Measurements from ENCODE around the gene NPTXR. TPM values are rescaled to one million over a fixed set of nuclear protein-coding genes. Genes with fewer than 3 reads are reported as not detected.

NPTXR gene
- total RNA-seq, 2 experiments from 2014 or later, result 0.08 TPM; not detected in 1

DNA sequence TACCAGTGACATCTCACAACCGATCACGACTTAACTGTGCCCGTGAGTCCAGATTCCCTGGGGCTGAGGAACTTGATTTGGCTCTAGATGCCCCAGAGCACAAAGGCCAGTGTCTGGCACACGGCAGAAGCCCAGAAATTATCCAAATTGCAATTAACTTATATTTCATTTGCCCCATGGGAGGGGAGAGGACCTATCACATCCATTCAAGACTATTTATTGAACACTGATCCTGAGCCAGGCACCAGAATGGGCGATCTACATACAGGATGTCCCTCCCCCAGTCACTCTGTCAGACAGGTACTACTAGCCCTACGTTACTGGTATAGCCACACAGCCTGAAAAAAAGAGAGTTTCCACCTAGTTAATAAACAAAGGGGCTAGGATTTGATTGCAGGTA lies 55.0 kb downstream of the NPTXR start:
- no peaks in the 10 kb centered on the region for H3K9me2 ChIP-seq (ENCODE audit: insufficient read depth, low read length)
- H3K4me1 ChIP-seq (ENCODE audit: insufficient read depth, low read length, poor library complexity, severe bottlenecking), result peaks cover 8% of the 10 kb centered on the region
- no peaks in the 10 kb centered on the region for H3K9me3 ChIP-seq (ENCODE audit: low read length)
- no peak overlapping the region for H3K27ac ChIP-seq (ENCODE audit: low read depth, low read length, poor library complexity, severe bottlenecking)
- H3K36me3 ChIP-seq (ENCODE audit: insufficient read depth, low read length), result no peaks in the 10 kb centered on the region
- TF ChIP-seq, protein P1, sequence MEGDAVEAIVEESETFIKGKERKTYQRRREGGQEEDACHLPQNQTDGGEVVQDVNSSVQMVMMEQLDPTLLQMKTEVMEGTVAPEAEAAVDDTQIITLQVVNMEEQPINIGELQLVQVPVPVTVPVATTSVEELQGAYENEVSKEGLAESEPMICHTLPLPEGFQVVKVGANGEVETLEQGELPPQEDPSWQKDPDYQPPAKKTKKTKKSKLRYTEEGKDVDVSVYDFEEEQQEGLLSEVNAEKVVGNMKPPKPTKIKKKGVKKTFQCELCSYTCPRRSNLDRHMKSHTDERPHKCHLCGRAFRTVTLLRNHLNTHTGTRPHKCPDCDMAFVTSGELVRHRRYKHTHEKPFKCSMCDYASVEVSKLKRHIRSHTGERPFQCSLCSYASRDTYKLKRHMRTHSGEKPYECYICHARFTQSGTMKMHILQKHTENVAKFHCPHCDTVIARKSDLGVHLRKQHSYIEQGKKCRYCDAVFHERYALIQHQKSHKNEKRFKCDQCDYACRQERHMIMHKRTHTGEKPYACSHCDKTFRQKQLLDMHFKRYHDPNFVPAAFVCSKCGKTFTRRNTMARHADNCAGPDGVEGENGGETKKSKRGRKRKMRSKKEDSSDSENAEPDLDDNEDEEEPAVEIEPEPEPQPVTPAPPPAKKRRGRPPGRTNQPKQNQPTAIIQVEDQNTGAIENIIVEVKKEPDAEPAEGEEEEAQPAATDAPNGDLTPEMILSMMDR (conservative IDR thresholded peaks at IDR 0.05; ENCODE audit: low read length), result no peak
- TF ChIP-seq EZH2phosphoT487 (IDR thresholded peaks at IDR 0.05; ENCODE audit: borderline replicate concordance, low read depth, low read length), result no peak
- no peak overlapping the region for H2AFZ ChIP-seq (ENCODE audit: low read length)
- DNase-seq (ENCODE audit: low spot score), result no peak
- CTCF ChIA-PET (ENCODE audit: unreplicated experiment), result no interaction called here
- POLR2A ChIA-PET, result no interaction called here
- no TSS peak for BruUV-seq (replicated peaks)
- no peak overlapping the region for H3K4me3 ChIP-seq (ENCODE audit: low read depth, low read length, poor library complexity, severe bottlenecking)
- no peak overlapping the region for H3K4me2 ChIP-seq (ENCODE audit: low read length)
- H3K79me2 ChIP-seq (ENCODE audit: insufficient read depth, low read depth, low read length), result no peaks in the 10 kb centered on the region
- no peaks in the 10 kb centered on the region for H4K20me1 ChIP-seq (ENCODE audit: insufficient read depth, low read length)
- intact Hi-C loops (cut with micrococcal nuclease; ENCODE audit: unreplicated experiment), result no loop called here

DNA sequence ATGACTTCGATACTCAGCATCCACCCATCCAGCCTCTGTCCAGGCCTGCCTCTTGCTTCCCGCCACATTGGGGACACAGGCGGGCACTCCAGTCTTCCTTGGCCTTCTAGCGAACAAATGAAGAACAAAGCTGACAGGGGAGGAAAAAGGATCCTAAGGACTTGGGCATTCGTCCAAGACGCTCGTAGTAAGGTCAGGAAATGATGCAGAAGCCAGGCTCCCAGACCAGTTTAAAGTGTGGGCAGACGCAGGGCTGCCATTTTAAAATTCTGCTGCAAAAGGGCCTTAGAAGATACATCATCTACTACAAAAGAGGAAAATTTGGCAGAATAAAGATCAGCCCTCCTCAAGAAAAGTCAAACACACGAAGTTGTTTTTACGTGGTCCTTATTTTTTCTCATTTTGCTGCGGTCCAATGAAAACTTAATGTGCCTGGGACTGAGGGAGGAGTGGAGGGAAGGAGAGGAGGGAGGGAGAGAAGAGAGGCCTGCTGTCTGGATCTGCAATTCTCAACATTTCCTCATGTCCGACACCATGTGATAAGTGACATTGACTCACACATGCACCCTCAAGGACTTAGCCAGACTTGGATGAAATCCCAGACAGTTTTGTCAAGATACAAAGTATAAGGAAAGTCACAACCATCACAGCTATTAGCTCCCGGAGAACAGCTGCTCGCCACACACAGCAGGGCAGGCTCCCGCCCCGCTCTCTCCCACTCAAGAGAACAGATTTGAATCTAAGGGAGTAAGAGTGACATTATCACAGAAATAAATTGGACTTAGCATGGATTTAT lies 55.6 kb downstream of the NPTXR start:
- Histone ChIP-seq H4K20me1 (ENCODE audit: insufficient read depth, low read length) (no peaks in the 10 kb centered on the region), H3K9me3 (ENCODE audit: low read length) (no peaks in the 10 kb centered on the region), H3K9me2 (ENCODE audit: insufficient read depth, low read length) (no peaks in the 10 kb centered on the region), H3K27ac (ENCODE audit: low read depth, low read length, poor library complexity, severe bottlenecking) (no peak overlapping the region), H3K79me2 (ENCODE audit: insufficient read depth, low read depth, low read length) (no peaks in the 10 kb centered on the region), H3K4me1 (ENCODE audit: insufficient read depth, low read length, poor library complexity, severe bottlenecking) (peaks cover 5% of the 10 kb centered on the region), H2AFZ (ENCODE audit: low read length) (no peak overlapping the region), H3K36me3 (ENCODE audit: insufficient read depth, low read length) (no peaks in the 10 kb centered on the region), H3K4me3 (ENCODE audit: low read depth, low read length, poor library complexity, severe bottlenecking) (no peak overlapping the region), H3K4me2 (ENCODE audit: low read length) (no peak overlapping the region)
- intact Hi-C loops (cut with micrococcal nuclease; ENCODE audit: unreplicated experiment), result no loop called here
- BruUV-seq (replicated peaks), result no TSS peak
- POLR2A ChIA-PET, result no interaction called here
- no peak for DNase-seq (ENCODE audit: low spot score)
- CTCF ChIA-PET (ENCODE audit: unreplicated experiment), result no interaction called here
- no peak for TF ChIP-seq EZH2phosphoT487 (IDR thresholded peaks at IDR 0.05; ENCODE audit: borderline replicate concordance, low read depth, low read length)

DNA sequence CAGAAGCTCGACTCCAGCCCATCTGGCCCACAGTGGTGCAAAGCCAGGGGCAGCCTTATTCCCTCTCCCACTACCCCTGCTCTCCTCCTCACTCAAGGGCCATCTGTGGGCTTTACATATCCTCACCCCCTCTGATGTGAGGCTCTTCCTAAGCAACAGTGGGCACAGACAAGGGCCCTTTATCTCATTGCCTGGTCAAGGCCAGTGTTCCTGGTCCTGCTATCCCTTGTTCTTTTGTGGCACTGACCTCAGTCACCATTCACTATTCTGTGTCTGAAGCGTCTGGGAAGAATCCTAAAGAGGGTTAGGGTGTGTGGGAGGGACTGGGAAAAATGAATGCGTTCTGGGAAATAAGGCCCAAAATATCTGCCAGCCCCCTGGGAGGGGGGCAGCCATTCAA lies 57.2 kb downstream of the NPTXR start:
- POLR2A ChIA-PET, result no interaction called here

More for the DNA sequence above, 57.2 kb downstream of the NPTXR start:
- Histone ChIP-seq H3K4me3 (ENCODE audit: low read depth, low read length, poor library complexity, severe bottlenecking) (no peak overlapping the region), H3K4me2 (ENCODE audit: low read length) (no peak overlapping the region), H4K20me1 (ENCODE audit: insufficient read depth, low read length) (no peaks in the 10 kb centered on the region), H3K36me3 (ENCODE audit: insufficient read depth, low read length) (no peaks in the 10 kb centered on the region), H3K4me1 (ENCODE audit: insufficient read depth, low read length, poor library complexity, severe bottlenecking) (no peaks in the 10 kb centered on the region), H3K27ac (ENCODE audit: low read depth, low read length, poor library complexity, severe bottlenecking) (no peak overlapping the region), H3K9me3 (ENCODE audit: low read length) (no peaks in the 10 kb centered on the region), H3K9me2 (ENCODE audit: insufficient read depth, low read length) (no peaks in the 10 kb centered on the region), H2AFZ (ENCODE audit: low read length) (no peak overlapping the region), H3K79me2 (ENCODE audit: insufficient read depth, low read depth, low read length) (no peaks in the 10 kb centered on the region)
- CTCF ChIA-PET (ENCODE audit: unreplicated experiment), result no interaction called here
- no TSS peak for BruUV-seq (replicated peaks)
- no peak for DNase-seq (ENCODE audit: low spot score)
- TF ChIP-seq, protein P1 (conservative IDR thresholded peaks at IDR 0.05; ENCODE audit: low read length), result no peak
- TF ChIP-seq EZH2phosphoT487 (IDR thresholded peaks at IDR 0.05; ENCODE audit: borderline replicate concordance, low read depth, low read length), result no peak
- intact Hi-C loops (cut with micrococcal nuclease; ENCODE audit: unreplicated experiment), result no loop called here

Measured in OCI-LY7 (cell line).